Medulla oblongata (tissue), 1 donor: ENCODE data around the gene RPL7A.
"Not testable (repeated sequence)": the region's sequence is repeated elsewhere in the genome, so short reads cannot be mapped to it uniquely, and the experiment has no call there.

Source experiments
- DNase-seq: peaks from one replicate; pipeline ENCODE4 v3.0.0-alpha.2; 2015; ENCODE audit errors: extremely low spot score

The RPL7A gene

DNA sequence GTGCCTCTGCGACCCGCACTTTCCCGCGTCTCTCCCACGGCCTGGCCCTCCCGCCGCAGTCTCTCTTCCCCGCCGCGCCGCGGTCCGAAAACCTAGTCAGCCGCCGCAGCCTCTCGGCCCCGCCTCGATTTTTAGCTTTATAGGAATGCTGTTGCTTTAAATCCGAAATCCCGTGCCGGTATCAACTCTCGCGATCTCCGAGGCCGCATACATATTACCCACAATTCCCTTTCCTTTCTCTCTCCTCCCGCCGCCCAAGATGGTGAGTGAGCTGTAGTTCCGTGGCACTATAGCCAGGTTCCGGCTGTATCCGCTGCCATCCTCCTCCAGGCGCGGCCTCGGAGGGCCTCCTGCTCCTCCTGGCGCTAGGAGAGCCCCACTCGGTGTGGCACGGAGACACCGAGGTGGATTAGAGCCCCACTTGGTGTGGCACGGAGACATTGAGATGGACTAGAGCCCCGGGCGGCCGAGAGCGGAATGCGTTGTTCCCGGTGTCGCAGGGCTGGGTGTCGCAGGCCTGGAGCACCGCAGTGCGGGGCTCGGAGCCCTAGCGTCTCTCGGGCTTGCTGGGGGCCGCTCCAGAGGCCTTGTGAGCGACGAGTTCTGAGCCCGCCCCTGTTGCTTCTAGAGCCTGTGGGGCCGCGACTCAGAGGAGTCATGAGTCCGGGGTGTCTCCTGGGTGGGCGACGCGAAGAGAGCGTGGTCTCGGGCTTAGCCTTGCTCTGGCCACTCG lies at the start of gene RPL7A, which contains the start of gene MED22:
Gene RPL7A, plus strand, starts transcription at position 234 of the 733 bp plus-strand sequence. Its CDS starts 26 bp downstream, at position 260.
Gene MED22, minus strand, starts transcription at position 147 of the 733 bp plus-strand sequence. CDS start 1,469 bp downstream, outside the sequence.
- DNase-seq = peak; percentile 96

DNA sequence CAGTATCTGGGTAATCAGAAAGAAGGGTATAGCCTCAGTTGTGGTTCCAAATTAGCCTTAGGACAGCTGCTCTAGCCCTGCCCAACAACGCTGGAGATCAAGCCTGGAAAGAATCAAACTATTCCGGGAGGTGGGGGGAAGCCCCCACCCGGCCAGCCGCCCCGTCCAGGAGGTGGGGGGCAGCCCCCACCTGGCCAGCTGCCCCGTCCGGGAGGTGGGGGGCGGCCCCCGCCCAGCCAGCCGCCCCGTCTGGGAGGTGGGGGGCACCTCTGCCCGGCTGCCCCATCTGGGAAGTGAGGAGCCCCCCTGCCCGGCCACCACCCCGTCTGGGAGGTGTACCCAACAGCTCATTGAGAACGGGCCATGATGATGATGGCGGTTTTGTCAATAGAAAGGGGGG lies 48.0 kb upstream of the RPL7A start:
- DNase-seq = not testable (repeated sequence)

DNA sequence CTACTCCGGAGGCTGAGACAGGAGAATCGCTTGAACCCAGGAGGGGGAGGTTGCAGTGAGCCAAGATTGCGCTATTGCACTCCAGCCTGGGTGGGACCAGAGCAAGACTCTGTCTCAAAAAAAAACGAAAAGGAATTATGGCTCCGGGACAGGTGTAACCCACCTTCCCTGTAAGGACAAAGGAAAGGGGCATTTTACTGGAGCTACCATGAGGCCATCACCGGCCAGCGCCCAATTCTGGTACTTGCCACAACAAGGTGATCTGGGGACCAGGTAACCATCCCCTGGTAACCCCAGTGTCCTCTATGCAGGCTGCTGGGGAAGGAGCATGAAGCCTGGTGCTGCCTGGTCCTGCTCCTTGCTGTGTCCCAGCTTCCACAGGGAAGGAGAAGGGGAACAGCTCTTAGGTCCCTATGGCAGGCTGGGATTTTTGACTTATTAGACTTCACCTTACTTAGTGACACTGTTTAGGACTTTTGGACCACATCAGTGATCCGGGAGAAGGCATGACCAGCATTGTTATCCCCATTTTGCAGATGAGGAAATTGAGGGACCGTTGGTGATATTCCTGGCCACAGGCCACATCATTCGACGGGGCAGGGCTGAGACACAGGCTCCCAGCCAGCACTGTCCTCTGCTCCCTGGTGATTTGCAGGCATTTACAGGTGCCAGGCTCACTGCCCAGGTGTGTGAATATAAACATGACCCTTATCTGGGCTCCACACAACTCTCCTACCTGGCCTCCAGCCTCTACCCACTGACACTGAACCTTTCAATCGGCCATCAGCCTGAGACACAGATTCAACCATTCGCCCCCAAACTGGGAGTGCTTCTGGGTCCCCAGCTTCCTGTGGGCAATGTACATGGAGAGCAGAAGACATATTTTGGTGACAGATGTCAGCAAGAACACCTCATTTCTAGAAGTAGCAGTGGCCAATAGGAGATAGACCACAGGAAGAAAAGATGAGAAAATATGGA lies 46.5 kb upstream of the RPL7A start:
- DNase-seq = no peak

DNA sequence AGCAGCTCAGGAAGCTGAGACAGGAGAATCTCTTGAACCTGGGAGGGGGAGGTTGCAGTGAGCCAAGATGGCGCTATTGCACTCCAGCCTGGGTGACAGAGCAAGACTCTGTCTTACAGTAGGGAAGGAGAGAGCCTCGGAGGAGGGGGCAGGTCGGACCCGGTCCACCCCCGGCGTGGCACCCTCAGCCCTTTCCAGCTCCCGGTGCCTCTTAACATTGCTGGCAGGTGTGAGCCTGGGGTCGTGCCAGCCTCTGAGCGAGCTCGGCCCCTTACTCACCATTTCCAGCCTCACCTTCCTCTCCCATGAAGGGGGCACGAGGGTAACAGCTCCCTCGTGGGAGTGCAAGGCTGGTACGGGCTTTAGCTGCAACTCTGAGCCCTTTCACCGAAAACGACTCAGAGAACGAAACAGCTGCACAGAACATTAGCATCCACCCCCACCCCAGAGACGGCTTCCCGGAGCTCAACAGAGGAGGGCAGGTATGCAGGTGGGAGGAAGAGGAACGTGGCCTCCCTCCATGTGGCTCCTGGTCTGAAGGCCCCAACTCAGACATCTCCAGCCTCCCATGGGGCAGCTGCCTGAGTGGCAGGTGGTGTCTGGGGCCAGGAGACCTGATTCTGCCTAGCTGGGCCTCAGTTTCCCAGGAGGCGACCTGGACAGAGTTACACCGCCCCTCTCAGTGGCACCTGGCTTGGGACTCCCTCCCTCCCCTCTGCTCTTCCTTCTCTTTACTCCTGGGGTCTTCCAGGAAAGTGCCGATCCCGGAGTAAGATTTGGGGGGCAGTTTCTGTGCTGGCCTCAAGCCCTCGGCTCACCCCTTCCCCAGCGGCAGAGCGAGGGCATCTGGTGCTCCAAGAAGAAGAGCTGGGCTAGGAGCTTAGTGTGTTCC lies 44.5 kb upstream of the RPL7A start:
- no peak for DNase-seq

DNA sequence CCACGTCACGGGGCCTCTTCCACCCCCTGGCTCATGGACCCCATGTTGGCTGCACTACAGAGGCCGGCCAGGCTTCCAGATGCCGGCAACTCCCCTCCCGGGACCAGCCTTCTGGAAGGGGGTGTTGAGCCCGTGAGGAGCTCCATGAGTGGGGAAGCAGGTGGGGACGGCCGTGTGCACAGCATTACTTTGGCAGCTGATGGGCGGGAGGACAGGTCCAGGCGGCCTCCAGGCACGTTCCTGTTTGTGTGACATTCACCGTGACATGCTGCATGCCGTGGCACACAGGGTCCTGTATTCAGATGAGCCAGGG lies 43.9 kb upstream of the RPL7A start:
- no peak for DNase-seq

DNA sequence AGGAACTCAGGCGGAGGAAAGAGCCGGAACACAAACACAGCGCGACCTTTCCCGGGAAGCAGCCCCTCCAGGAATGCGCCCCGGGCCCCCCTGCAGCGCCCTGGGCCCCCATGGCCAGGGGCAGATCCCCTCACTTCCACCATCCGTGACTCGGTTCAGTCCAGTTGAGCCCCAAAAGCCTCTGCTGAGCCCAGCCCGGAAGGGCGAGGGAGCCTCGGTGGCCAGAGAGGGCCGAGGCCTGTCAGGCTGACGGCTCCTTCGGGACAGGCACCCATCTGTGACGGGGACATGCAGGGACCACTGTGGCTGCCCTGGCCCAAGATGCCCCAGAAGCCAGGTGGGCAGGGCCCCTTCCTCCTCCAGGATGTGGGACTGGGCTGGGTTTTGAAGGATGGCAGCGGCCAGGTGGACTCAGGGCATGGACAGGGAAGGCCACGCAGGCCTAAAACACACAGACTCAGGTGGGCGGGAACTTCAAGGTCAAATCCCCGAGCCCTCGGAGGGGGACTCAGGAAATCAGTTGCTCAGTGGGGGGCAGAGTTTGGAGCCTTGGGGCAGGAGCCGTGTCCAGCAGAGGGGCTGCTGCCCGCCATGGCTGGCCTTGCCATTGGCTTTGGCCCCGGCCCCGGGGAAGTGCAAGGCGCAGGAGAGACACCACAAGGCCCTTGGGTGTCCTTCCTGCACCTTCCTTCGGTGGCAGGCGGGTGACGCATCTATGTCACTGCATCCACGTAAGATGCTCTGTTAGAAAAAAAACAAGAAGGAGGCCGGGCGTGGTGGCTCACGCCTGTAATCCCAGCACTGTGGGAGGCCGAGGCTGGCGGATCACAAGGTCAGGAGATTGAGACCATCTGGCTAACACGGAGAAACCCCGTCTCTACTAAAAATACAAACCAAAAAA lies 43.3 kb upstream of the RPL7A start:
- no peak for DNase-seq

DNA sequence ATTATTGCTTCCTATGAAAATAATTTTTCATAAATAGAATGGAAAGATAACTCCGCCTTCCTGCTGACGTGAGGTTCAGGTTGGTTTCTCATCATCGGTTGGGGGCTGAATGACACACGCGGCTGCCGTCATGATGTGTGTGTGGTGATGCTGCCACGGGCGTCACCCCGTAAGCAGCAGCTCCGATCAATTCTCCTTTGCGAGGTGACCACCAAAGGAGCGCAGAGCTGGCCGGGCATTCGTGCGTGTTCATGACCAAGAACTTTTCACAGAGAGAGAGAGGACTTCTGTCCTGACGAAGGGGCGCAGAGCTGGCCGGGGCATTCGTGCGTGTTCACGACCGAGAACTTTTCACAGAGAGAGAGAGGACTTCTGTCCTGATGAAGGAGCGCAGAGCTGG lies 42.3 kb upstream of the RPL7A start:
- DNase-seq = no peak

DNA sequence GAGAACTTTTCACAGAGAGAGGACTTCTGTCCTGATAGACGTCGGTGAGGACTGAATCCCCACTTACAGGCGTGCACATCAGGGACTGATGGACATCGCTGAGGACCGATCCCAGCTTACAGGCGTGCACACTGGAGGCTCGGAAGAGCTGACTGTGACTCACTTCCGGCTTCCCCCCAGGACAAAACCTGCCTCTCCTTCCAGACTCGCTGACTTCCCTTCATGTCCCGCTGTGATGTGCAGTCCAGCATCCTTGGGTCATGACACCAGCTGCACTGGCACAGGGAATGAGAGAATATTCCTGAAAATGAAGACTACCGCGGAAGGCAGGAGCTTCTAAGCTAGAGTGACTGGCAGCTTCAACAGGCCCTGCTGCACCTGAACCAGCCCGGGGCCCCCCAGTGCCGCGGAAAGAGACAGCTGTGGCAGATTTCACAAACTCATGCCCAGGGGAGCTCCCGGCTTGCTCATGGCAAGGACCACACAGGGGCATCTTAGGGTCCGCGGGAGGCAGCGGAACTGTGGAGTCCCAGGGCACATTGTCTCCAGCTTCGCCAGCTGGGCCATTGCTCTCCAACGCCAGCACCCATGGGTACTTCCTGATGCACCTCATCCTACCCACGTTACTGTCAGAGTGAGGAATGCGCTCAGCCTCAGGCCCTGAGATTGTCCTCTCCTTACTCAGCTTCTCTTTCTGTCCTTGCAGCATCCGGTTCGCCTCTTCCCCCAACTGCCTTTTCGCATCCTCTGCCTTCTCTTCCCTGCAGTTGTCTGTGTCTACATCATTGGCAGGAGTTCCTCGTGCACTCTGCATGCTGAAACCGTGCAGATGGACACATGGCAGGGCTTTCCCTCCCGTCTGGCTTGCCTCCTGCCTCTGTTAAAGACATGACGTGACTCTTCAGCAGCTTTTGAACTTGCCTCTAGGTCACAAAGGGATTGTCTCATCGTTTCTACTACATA lies 41.5 kb upstream of the RPL7A start:
- DNase-seq = no peak

DNA sequence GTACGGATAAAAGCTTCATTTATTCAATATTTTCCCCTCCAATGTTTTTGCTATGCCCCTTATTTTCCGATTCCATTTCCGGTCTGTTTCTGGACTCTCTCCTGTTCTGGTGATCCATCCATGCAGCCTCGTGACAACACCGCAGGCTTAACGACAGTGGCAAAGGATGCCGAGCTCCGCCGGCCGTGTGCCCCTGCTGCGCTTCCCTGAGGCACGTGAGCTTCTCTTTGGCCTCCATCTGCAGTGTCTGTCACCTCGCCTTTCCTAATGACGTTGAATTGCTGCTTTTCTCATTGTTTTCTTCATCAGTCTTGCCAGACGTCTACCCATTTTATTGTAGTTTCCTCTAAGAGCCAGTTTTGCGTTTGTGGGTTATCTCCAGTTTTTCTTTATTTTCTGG lies 40.7 kb upstream of the RPL7A start:
- no peak for DNase-seq

DNA sequence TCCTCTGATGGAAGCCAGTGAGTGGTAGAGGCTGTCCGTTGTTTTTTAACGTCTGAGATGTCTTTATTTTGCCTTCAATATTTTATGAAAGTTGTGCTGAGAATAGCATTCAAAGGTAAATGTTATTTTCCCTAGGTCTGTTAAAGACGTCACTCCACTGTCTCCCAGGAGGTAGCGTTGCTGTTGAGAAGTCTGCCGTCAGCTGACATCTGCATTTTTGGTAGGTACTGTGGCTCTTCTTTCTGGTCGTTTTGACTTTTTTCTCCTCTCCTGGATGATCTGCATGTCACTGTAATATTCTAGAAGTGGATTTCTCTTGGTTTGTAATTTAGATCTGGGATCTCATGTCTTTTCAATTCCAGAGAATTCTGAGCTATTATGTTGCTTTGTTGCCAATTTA lies 38.4 kb upstream of the RPL7A start:
- DNase-seq = no peak

DNA sequence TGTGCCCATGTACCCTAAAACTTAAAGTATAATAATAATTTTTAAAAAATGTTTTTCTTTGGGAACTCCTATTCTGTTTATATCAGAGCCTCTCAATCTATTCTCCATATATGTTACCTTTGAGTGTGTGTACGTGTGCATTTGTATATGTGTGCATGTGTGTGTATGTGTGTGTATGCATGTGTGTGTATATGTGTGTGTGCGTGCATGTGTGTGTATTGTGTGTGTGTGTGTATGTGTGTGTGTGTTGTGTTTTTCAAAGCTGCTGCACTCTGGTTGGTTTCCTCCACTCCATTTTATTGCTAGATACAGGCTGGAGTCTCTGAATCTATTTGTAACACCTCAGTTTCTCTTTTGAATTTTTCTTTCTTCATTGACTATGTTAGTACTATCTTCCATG lies 32.0 kb upstream of the RPL7A start:
- DNase-seq = no peak

DNA sequence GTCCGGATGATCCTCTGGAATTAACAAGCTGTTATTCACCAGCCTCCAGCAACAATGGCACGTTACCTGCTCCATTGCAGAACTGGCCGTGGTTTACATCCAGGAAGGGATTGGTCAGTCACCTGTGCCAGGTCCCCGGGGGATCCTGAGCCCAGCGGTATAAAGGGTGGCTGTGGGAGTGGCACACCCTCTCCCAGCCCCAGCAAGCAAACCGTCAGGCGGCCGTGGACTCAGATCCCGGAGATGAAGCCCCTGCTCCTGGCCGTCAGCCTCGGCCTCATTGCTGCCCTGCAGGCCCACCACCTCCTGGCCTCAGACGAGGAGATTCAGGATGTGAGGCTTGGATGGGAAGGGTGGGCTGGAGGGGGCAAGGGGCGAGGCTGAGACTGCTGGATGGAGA lies 30.5 kb upstream of the RPL7A start:
- DNase-seq = not testable (repeated sequence)

DNA sequence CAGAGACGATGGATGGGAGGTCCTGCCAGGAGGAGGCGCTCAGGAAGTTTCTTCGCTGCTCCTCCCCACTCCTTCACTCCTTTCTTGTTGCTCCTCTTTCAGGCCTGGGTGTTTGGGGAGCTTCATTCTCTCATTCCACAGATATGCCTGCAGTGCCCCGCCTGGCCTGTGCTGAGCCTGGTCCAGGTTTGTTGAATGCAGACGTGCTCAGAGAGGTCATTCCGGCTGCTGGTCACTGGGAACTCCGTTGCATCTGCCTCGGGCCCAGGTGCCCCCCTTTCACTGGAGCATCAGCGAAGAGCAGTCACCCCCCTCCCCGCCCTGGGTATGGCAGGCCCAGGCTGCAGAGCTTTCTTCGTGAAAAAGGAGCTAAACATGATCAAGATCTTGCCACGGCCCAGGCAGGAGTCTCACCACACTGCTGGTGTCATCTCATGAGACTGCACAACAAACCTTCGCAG lies 27.6 kb upstream of the RPL7A start:
- DNase-seq = no peak

DNA sequence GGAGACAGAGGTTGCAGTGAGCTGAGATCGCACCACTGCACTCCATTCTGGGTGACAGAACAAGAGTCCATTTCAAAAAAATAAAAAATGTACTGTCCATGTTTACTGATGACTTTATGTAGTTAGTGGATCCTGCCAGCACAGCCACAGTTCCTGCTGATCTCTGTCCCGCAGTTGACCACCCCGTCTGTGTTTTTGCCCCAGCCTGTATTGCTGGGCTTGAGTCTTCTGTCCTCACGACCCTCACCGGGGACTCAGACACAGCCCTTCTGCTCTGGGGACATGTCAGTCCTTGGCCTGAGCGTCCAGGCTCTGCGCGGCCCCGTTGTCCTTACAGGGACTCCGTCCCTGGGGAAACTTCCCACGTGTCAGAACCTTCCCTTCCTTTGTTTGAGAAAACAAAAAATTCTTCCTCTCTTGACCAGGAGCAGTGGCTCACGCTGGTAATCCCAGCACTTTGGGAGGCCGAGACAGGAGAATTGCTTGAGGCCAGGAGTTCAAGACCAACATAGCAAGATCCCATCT lies 26.5 kb upstream of the RPL7A start:
- DNase-seq = no peak

DNA sequence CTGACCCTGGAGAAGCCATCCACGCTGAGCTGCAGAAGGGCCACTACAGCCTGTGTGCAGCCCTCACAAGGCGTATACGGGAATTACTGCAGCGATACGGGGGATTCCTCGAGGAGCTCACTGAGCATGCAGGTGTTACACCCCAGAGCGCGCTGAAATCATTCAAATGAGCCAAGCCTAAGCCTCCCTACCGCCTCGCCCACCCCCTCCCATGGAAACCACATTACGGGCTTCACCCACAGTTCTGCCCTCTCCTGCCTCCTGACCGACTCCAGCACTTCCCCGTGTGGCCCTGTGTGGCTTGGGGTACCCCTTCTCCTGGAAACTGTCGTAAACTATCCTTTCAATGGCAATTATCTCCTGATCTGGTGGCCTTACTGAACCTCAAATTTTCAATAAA lies 25.3 kb upstream of the RPL7A start:
- no peak for DNase-seq

DNA sequence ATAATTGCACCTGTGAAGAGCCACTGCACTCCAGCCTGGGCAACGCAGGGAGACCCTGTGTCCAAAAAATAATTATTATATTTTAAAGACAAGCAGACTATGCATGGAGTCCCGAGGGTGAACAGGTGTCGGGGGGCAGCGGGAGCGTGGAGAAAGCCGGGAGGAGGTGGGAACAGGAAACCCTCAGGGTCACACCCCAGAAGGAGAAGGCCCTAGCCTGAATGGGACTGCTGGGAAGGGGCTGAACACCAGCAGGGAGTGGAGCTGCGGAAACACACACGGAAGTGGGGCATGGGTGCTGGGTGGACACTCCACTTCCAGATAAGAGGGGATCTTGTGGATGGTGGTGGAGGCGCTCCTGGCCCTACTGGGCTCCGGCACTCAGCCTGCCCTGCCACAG lies 24.8 kb upstream of the RPL7A start:
- DNase-seq = no peak

DNA sequence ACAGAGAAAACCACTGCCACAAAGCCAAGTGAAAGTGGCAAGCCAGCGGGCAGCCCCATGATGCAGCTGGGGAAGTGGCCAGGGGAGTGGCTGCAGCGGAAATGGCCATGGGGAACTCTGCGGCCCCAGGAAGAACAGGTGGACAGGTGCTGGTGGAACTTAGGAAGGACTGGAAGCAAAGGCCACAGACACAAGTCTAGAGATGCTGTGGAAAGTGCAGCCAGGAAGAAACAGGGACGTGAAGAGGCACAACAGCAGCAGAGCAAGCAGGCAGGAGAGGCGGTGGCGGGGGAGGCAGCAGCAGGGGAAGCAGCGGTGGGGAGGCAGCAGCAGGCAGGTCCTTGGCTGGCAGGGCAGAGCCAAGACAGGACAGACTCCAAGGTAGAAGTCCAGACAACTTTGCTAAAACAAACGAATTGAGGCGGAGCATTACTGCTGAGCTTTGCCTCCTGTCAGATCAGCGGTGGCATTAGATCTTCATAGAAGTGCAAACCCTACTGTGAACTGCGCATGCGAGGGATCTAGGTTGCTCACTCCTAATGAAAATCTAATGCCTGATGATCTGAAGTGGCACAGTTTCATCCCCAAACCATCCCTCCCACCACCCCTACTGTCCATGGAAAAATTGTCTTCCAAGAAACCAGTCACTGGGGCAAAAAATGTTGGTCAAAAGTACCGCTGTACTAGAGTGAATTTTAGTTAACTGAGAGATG lies 23.9 kb upstream of the RPL7A start:
- no peak for DNase-seq

DNA sequence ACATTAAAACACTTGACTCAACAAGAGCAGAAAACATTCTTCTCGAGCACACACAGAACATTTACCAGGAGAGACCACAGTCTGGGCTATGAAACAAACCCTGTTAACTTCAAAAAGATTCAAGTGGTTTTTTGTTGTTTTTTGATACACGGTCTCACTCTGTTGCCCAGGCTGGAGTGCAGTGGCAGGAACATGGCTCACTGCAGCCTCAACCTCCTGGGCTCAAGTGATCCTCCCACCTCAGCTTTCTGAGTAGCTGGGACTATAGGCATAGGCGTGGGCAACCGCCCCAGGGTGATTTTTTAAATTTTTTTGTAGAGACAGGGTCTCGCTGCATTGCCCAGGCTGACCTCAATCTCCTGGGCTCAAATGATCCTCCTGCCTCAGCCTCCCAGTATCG lies 21.0 kb upstream of the RPL7A start:
- not testable (repeated sequence) for DNase-seq
